Suprapubic skin (tissue), 4 donors: Measurements from ENCODE around the gene NHSL2.

Experiments
- CTCF ChIP-seq, 2 donors: fragments of 200-600 bp in 1 of 2; fragments of 450-650 bp in 1 of 2; sonication (generic) in 1 of 2; IDR thresholded peaks; one replicate each; pipeline ENCODE4 v1.5.1; 2016 to 2019; ENCODE audit warnings: antibody characterized with exemption in 2 of 2, mild to moderate bottlenecking in 1 of 2, moderate library complexity in 1 of 2
- EP300 ChIP-seq: sonication (generic); formaldehyde crosslinking; IDR thresholded peaks from one replicate; pipeline ENCODE4 v1.6.1; 2017; ENCODE audit warnings: antibody characterized with exemption
- POLR2A ChIP-seq, 2 donors: fragments of 450-650 bp; IDR thresholded peaks; one replicate each; pipeline ENCODE4 v1.6.1; 2017; ENCODE audit warnings: antibody characterized with exemption in 2 of 2, mild to moderate bottlenecking in 2 of 2, moderate library complexity in 2 of 2
- POLR2AphosphoS5 ChIP-seq, 3 donors: sonication (generic); formaldehyde crosslinking; IDR thresholded peaks; one replicate each; pipeline ENCODE4 v1.6.1; 2017; ENCODE audit warnings: antibody characterized with exemption in 3 of 3

- TF ChIP-seq CTCF (IDR thresholded peaks at IDR 0.05) = no peak
- no peak for TF ChIP-seq POLR2AphosphoS5 (IDR thresholded peaks at IDR 0.05)
- TF ChIP-seq POLR2A (IDR thresholded peaks at IDR 0.05) = no peak
- TF ChIP-seq EP300 = no peak
These were observed 106.5 kb downstream of the NHSL2 start for GRCh38 chrX:72016881-72017783.
